GM18526 (cell line): ENCODE results near the gene SPACDR.

Source experiments
- POLR2A ChIP-seq: IDR thresholded peaks from 3 replicates; pipeline ENCODE4 v1.6.1; 2011; ENCODE audit not compliant: insufficient read length; ENCODE audit errors: extremely low read depth

The SPACDR gene

GRCh38 chr7:100432621-100433275 is 31.3 kb downstream of the SPACDR start:
- TF ChIP-seq POLR2A: no peak

GRCh38 chr7:100432053-100432452 is 32.0 kb downstream of the SPACDR start:
- no peak for TF ChIP-seq POLR2A

- peak; percentile 12 for TF ChIP-seq POLR2A
Observed at GRCh38 chr7:100431286-100431735, 32.7 kb downstream of the SPACDR start.

GRCh38 chr7:100430493-100431285 is 33.4 kb downstream of the SPACDR start:
- peak; percentile 0 for TF ChIP-seq POLR2A

- peak; percentile 43 for TF ChIP-seq POLR2A
Observed at GRCh38 chr7:100429637-100430492, 34.2 kb downstream of the SPACDR start, which contains the start of gene MEPCE. Gene MEPCE (plus strand): TSS chr7:100429831. CDS start chr7:100430019, 188 bp downstream.

GRCh38 chr7:100428967-100429636 is 35.0 kb downstream of the SPACDR start:
- TF ChIP-seq POLR2A: peak; percentile 80

GRCh38 chr7:100428199-100428966 is 35.7 kb downstream of the SPACDR start, which contains the start of gene ZCWPW1:
Gene ZCWPW1 (minus strand): TSS chr7:100428703. CDS start chr7:100420649, 8,054 bp downstream.
- TF ChIP-seq POLR2A: peak; percentile 100

GRCh38 chr7:100427762-100428198 is 36.3 kb downstream of the SPACDR start:
- no peak for TF ChIP-seq POLR2A

GRCh38 chr7:100426516-100426915 is 37.5 kb downstream of the SPACDR start:
- TF ChIP-seq POLR2A: no peak

GRCh38 chr7:100425347-100425746 is 38.7 kb downstream of the SPACDR start:
- no peak for TF ChIP-seq POLR2A

- no peak for TF ChIP-seq POLR2A
Observed at GRCh38 chr7:100423315-100423714, 40.7 kb downstream of the SPACDR start.

- TF ChIP-seq POLR2A: no peak
Observed at GRCh38 chr7:100419660-100420226, 44.3 kb downstream of the SPACDR start.

GRCh38 chr7:100418930-100419659 is 45.0 kb downstream of the SPACDR start:
- no peak for TF ChIP-seq POLR2A
